HG02798 (cell line): ENCODE data around the gene AARSD1.
"Not testable (repeated sequence)": the region's sequence is repeated elsewhere in the genome, so short reads cannot be mapped to it uniquely, and the experiment has no call there.

ENCODE experiments used
- ATAC-seq: cut with Tn5 transposase; IDR thresholded peaks from one replicate; pipeline ENCODE4 v1.9.1; 2021; ENCODE audit warnings: mild to moderate bottlenecking; ENCODE audit not compliant: unreplicated experiment, poor library complexity

AARSD1 gene

DNA sequence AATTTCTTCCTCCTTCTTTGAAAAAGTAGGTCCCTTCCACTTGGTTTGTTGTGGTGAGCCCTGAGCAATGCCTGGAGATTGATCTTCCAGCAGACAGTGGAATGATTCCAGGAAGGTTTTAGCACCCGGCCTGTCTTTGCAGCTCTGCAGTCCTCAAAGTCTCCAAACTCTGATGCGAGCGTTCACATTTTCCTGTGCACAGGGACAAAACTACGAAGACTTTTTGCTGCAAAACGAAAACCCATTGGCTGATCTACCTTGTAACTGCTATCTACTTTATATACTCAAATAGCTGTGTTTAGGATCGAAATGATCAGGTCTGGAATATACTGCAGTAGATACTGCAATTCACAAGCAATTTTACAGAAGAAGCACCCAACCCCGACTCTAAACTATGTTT is 42.0 kb downstream of the AARSD1 start:
- ATAC-seq: no peak

DNA sequence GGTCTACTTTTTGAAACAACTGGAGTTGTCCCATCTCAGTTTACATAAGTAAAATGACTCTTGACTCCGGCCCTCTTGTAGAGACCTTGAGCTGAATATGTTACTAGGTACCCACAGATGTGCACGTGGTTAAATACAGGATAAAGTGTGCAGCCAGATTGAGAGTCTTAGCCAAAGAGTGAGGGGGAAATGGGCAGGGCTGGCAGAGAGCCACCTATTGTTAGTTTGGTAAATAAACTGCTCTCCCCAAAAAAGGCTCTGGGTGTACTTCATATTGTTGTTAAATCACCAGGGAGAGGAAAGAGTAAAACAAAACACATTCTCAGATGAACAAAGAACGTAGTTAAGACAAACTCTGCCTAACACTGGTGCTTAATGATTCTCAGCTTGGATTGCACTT is 43.3 kb downstream of the AARSD1 start:
- no peak for ATAC-seq

DNA sequence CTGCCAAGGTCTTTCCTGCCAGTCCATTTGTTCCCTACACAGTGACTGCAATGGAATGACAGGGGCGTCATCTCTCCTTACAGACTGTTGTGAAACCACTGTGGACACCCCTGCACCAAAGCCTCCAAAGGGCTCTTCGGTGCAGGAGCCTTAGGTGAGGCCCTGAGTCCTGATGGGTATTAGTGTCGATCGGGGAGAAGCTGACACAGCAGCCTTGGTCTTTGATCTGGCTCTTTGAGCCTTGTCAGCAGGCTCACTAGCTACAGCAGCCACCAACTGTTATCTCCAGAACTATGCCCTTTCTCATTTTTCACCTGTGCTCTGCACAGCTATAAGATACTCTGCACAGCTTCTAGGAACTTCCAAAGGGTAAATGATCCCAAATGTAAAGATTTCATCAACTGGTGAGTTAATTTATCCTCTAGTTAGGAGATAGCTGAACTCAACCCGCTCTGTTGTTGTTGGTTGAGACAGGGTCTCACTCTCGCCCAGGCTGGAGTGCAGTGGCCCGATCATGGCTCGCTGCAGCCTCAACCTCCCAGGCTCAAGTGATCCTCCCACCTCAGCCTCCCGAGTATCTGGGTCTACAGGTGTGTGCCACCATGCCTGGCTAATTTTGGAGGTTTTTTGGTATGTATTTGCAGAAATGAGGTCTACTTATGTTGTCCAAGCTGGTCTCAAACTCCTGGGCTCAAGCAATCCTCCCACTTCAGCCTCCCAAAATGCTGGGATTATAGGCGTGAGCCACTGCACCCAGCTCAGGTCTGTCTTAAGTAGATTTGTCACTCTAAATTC is 44.0 kb downstream of the AARSD1 start:
- no peak for ATAC-seq

DNA sequence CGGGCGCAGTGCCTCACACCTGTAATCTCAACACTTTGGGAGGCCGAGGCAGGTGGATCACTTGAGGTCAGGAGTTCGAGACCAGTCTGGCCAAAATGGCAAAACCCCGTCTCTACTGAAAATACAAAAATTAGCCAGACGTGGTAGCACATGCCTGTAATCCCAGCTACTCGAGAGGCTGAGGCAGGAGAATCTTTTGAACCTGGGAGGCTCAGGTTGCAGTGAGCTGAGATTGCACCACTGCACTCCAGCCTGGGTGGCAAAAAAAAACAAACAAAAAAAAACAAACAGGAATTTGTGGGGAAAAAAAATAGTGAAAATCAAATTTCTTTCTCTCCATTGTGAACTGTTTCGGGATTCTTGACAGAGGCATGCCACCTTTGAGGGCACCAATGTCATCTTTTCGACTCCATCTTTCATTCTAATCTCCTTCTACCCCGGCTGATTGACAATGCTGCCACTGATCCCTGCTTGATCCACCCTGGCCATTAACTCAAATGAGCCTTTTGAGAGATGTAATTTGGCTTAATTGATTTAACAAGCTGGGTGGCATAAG is 44.7 kb downstream of the AARSD1 start:
- not testable (repeated sequence) for ATAC-seq

DNA sequence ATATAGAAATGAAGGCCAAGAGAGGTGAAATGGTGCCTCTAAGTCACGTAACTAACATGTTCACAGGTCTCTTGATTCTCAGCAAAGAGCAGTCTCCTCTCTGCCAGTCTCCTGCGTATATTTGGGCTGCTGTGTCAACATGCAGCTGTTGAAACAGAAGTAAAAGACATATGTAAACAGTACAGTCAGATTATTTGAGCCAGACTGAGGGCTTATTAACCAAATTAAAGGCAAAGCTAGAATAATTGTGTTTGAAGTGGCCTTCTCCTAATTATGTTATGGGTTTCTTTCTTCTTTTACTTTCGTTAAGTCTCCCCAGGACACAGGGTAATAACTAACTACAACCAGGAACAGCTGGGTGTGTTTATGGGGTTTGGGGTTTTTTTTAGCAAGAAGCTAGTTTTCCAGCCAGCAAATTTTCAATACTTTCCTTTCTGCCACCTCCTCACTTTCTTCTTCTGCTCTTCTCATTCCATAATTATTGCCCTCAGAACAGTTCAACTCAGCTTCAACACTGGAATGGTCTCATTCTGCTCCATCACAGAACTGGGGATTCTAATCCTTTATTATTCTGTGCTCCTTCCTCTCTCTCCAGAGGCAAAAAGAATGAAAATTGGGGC is 45.2 kb downstream of the AARSD1 start:
- no peak for ATAC-seq

DNA sequence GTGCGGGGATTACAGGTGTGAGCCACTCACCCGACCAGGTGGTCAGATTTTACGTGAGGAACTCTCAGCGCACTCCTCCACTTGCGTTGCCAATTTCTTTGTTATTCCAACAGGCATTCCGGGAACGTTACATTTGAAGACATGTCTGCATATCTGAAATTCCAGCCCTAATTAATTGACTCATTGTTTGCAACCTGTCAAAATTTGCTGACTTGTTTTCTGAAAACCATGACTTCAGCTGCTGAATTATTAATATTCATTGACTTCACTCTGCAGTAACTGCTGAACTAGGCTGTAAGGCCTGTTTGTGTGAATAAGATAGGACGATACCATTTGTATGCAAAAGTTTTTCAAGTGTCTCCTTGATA is 47.0 kb downstream of the AARSD1 start:
- ATAC-seq: no peak

DNA sequence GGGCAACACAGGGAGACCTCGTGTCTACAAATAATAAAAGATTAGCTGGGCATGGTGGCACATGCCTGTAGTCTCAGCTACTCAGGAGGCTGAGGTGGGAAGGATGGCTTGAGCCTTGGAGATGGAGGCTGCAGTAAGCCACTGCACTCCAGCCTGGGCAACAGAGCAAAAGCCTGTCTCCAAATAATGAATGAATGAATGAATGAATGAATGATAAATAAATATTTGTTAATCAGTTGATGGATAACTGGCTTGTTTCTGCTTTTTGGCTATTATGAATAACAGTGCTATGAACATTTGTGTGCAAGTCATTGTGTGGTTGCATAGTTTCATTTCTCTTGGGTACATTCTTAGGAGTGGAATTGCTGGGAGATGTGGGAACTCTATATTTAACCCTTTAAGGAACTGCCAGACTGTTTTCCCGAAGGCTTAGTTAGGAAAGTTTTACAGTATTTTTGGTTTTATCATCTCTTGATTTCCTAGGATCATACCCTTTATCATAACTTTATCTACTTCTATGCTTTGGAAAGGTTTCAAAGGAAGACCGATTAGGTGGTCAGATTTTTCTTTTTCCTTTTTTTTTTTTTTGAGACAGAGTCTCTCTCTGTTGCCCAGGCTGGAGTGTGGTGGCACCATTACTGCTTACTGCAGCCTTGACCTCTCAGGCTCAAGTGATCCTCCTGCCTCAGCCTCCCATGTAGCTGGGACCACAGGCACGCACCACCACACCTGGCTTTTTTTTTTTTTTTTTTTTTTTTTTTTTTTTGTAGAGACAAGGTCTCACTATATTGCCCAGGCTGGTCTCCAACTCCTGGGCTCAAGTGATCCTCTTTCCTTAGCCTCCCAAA is 47.6 kb downstream of the AARSD1 start:
- ATAC-seq: not testable (repeated sequence)

DNA sequence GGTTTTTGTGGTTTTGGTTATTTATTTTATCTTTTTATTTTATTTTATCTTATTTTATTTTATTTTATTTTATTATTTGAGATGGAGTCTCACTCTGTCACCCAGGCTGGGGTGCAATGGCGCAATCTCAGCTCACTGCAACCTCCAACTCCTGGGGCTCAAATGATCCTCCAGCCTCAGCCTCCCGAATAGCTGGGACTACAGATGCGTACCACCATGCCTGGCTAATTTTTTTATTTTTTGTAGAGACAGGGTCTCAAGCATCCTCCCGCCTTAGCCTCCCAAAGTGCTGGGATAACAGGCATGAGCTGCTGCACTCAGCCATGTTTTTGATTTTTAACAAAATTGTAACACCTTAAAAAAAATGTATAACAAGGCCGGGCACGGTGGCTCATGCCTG is 49.0 kb downstream of the AARSD1 start:
- ATAC-seq: not testable (repeated sequence)

DNA sequence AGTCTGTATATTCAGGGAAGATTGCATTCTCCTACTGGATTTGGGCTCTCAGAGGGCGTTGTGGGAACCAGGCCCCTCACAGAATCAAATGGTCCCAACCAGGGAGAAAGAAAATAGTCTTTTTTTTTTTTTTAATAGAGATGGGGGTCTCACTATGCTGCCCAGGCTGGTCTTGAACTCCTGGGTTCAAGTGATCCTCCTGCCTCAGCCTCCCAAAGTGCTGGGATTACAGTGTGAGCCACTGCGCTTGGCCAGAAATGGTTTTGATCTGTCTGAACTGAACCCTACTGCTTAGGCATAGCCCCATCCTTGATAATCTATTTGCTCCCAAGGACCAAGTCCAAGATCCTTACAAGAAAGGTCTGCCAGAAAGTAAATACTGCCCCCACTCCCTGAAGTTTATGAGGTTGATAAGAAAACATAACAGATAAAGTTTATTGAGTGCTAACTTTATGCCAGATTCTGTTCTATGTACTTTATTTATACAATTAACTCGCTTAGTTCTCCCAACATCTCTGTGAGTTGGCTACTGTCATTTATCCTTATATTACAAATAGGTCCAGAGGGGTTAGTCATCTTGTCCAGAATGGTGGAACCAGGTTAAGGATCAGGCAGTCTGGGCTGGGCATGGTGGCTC is 50.2 kb downstream of the AARSD1 start:
- no peak for ATAC-seq

DNA sequence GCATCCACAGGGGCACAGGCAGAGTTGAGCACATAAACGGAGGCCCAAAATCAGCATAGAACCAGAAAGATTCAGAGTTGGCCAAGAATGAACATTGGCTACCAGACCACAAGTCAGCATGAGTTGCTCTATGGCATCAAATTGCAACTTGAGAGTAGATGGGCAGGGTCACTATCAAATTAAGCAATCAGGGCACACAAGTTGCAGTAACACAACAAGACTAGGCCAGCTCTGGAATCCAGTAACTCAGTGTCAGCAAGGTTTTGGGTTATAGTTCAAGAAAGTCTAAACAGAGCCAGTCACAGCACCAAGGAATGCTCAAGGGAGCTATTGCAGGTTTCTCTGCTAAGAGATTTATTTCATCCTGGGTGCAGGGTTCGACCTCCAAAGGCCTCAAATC is 50.7 kb downstream of the AARSD1 start:
- no peak for ATAC-seq

DNA sequence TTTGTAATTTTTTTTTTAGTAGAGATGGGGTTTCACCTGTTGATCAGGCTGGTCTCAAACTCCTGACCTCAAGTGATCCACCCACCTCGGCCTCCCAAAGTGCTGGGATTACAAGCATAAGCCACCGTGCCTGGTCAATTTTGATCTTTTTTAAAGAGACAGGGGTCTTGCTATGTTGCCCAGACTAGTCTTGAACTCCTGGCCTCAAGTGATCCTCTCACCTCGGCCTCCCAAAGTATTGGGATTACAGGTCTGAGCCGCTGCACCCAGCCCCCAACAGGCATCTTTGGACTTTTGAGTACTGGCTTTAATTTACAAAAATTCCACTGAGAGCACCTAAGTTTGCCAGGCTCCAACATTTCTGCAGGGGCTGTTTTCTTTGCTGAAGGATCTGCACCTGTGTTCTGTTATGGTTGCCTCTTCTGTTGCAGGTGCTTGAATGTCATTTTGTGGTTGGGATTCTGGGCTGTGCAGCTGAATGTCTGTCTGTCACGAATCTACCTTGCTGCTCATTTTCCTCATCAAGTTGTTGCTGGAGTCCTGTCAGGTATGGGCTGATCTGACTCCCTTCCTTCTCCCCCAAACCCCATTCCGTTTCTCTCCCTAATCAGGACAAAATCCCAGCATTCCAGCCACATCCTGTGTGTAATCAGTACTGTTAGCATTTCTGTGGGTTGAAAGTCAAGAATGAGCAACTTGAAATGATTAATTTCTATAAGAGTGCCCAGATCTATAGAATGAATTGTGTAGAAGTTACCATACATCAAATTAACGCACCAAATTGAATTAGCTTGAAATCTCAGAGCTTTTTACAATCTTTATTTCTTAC is 55.2 kb downstream of the AARSD1 start:
- ATAC-seq: no peak

DNA sequence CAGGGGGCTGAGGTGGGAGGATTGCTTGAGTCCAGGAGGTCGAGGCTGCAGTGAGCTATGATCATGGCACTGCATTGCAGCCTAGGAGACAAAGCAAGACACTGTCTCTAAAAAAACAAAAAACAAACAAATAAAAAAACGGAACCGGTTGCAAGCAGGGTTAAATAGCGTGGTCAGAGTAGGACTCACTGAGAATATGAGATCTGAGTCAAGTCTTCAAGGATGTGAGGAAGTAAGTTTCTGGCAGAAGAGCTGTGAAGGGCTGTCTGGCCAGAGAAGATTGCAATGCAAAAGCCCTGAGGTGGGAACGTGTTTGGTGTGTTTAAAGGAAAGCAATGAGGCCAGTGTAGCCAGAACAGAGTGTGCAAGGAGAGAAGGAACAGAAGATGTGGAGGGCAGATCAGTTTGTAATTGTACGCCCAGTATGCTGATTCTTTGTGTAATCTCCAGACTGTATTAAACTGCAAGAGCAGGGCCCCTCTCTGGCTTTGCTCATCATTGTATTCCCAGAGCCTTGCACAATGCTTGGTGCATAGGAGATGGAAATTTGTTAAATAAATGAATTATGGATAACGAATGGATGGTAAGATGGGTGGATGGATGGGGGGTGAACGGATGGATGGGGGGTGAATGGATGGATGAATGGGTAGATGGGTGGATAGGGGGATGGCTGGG is 57.3 kb downstream of the AARSD1 start:
- ATAC-seq: no peak

DNA sequence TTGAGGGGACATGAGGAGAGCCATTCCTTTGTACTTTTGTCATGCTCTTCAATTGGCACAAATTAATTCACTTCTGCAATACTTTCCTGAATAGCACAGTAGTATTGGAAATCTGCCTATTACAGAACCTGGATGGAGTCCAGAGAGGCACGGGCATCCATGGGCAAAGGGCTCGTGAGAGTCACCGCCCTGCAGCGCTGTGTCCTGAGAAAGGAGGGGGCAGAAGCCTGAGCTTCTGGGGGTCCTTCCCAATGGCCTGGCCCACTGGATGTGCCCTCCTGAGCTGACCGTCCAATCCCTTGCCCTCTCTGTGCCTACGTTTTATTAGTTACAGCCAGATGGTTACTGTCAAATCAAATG is 60.2 kb downstream of the AARSD1 start:
- ATAC-seq: no peak

DNA sequence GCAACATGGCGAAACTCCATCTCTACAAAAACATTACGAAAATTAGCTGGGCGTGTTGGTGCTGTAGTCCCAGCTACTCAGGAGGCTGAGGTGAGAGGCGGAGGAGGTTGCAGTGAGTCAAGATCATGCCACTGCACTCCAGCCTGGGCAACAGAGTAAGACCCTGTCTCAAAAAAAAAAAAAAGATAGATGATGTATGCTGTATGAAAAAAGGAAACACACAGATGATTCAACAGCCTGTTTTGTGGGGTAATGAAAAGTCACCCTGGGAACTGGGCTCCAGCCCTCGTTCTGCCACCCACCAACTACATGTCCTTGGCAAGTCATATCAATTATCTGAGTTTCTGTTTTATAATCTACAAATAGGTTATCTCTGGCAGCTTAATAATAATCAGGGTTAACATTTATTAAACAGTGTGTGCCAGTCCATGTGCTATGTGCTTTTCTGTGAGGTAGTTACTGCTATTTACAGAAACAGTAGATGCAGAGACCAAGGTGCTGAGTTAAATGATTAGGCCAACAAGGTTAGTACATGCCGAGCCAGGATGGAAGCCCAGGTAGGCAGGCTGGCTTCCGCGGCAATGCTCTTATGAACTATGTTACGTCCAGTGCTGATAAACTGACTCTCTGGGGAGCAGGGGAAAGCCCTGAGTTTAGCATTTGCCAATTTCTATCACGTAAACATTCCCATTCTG is 62.6 kb downstream of the AARSD1 start:
- ATAC-seq: no peak
